ENCODE results near the gene RNF14. TPM values are rescaled to one million over a fixed set of nuclear protein-coding genes. Genes with fewer than 3 reads are reported as not detected.

RNF14 gene
- total and polyA plus RNA-seq, 10 of the 15 experiments (the other 5 are each of a cell fraction or from before 2014, with no cell fraction given), result 13.2 to 41.8 (median 28.3) TPM

DNA sequence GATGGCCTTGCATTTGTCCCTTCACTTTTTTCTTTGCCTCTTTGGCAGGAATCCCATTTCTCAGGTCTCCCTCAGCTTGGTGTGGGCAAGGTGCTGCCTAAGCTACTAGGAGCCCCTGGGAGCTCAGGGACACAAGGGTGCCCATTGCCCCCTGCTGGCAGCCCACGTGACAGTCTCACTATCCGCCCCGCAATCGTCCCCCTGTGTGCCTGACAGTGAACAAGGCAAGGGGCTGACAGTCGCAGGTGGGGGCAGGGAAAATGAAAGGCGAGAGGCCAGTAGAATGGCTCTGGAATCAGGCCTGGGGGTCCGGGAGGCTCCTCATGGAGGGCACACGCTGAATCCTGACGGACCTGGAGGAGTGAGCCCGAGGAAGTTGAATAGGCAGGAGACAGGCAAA lies 8.9 kb upstream of the RNF14 start:
- H2AFZ ChIP-seq (ENCODE audit: control insufficient read depth, low read depth, low read length), result no peak overlapping the region
- H3K79me2 ChIP-seq (ENCODE audit: control insufficient read depth, insufficient read depth, low read length), result no peaks in the 10 kb centered on the region
- H3K27me3 ChIP-seq (replicated peaks in 1 of 2; ENCODE audit: control insufficient read depth in 2 of 2, insufficient read depth in 2 of 2, low read length in 1 of 2), result no peaks in the 10 kb centered on the region
- 69% methylated on average over 10 of the region's 10 CpGs for WGBS (ENCODE audit: insufficient coverage, insufficient replicate concordance, low lambda C conversion rate, missing lambda C conversion rate)
- H3K27ac ChIP-seq (ENCODE audit: control insufficient read depth, insufficient read depth), result no peak overlapping the region
- no peaks in the 10 kb centered on the region for H3K36me3 ChIP-seq (ENCODE audit: control insufficient read depth in 2 of 2, insufficient read depth in 2 of 2, low read length in 1 of 2)
- ChIA-PET POLR2A (interaction anchor here (1.5 to 1.7 kb wide), 3 partner anchors 10 to 268 kb away, joined by 4 to 21 read pairs (median 10); partner anchors contain the start of genes DELE1 and RNF14), RAD21 (ENCODE audit: unreplicated experiment) (interaction anchor here (0.9 to 3.8 kb wide), 16 partner anchors 10 to 323 kb away, joined by 3 to 57 read pairs (median 5); partner anchors contain the start of genes HDAC3, PCDH1, RELL2 and RNF14), SMC1A (ENCODE audit: uncharacterized antibody, unreplicated experiment) (interaction anchor here (1.0 to 3.9 kb wide), 21 partner anchors 9 to 340 kb away, joined by 3 to 46 read pairs (median 5); partner anchors contain the start of genes DELE1, PCDH1 and RNF14), CTCF (interaction anchor here (0.6 to 5.2 kb wide), 49 partner anchors 9 to 547 kb away, joined by 3 to 101 read pairs (median 6); partner anchors contain the start of genes DELE1, GNPDA1, HDAC3 and PCDH1)
- no peak overlapping the region for H3K4me2 ChIP-seq (ENCODE audit: control insufficient read depth, insufficient read depth)
- peak; percentile 50 for ATAC-seq
- H3K9me3 ChIP-seq (replicated peaks; ENCODE audit: control insufficient read depth, insufficient read depth, low read length), result no peaks in the 10 kb centered on the region
- peaks cover 3% of the 10 kb centered on the region; the same call in 1 of the 2 replicates for H3K4me1 ChIP-seq (ENCODE audit: control insufficient read depth, insufficient read depth, low read length)
- H3K9ac ChIP-seq (ENCODE audit: control insufficient read depth, insufficient read depth, low read length), result no peak overlapping the region
- FAIRE-seq, result no peak
- no TSS peak for BruUV-seq (replicated peaks)
- no peak overlapping the region for H3K4me3 ChIP-seq
- in situ Hi-C loops (cut with MboI), result no loop called here
- no peak for TF ChIP-seq RAD51 (IDR thresholded peaks at IDR 0.05)
- TF ChIP-seq, protein P1, sequence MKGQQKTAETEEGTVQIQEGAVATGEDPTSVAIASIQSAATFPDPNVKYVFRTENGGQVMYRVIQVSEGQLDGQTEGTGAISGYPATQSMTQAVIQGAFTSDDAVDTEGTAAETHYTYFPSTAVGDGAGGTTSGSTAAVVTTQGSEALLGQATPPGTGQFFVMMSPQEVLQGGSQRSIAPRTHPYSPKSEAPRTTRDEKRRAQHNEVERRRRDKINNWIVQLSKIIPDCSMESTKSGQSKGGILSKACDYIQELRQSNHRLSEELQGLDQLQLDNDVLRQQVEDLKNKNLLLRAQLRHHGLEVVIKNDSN (IDR thresholded peaks at IDR 0.05; ENCODE audit: borderline replicate concordance, extremely low read length, insufficient read depth, low read depth, low read length), result peak; percentile 38
- TF ChIP-seq, protein P2, sequence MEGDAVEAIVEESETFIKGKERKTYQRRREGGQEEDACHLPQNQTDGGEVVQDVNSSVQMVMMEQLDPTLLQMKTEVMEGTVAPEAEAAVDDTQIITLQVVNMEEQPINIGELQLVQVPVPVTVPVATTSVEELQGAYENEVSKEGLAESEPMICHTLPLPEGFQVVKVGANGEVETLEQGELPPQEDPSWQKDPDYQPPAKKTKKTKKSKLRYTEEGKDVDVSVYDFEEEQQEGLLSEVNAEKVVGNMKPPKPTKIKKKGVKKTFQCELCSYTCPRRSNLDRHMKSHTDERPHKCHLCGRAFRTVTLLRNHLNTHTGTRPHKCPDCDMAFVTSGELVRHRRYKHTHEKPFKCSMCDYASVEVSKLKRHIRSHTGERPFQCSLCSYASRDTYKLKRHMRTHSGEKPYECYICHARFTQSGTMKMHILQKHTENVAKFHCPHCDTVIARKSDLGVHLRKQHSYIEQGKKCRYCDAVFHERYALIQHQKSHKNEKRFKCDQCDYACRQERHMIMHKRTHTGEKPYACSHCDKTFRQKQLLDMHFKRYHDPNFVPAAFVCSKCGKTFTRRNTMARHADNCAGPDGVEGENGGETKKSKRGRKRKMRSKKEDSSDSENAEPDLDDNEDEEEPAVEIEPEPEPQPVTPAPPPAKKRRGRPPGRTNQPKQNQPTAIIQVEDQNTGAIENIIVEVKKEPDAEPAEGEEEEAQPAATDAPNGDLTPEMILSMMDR (IDR thresholded peaks at IDR 0.05 in 2 of 3, conservative IDR thresholded peaks at IDR 0.05 in 1 of 3; ENCODE audit: control insufficient read depth in 2 of 3, extremely low read depth in 1 of 3, insufficient read depth in 1 of 3, low read depth in 3 of 3, low read length in 3 of 3), result peak; percentile 10 to 38 (median 32); a peak in 4 of 6 replicates
- TF ChIP-seq SREBF1 (IDR thresholded peaks at IDR 0.05; ENCODE audit: low read length), result no peak
- no peak for TF ChIP-seq BACH1 (IDR thresholded peaks at IDR 0.05; ENCODE audit: borderline replicate concordance)
- no peaks in the 10 kb centered on the region for H4K20me1 ChIP-seq (ENCODE audit: control insufficient read depth, insufficient read depth)
- intact Hi-C loops (cut with micrococcal nuclease; ENCODE audit: unreplicated experiment), result loop anchor here (1.0 to 10.0 kb wide), 5 partner anchors 71 to 365 kb away; no protein-coding TSS in a partner anchor
- no peak for DNase-seq (ENCODE audit: low read depth, low spot score)
